Measurements from ENCODE around the gene GBP7.
"Not testable (repeated sequence)": the region's sequence is repeated elsewhere in the genome, so short reads cannot be mapped to it uniquely, and the experiment has no call there.

The GBP7 gene

GRCh38 chr1:89149229-89149628 is 26.6 kb downstream of the GBP7 start:
- no peaks in the 10 kb centered on the region for H3K36me3 Mint-ChIP-seq
- H3K27ac Mint-ChIP-seq, result no peak overlapping the region
- H3K9me3 Mint-ChIP-seq, result no peaks in the 10 kb centered on the region
- no peaks in the 10 kb centered on the region for H3K4me1 Mint-ChIP-seq
- H3K27me3 Mint-ChIP-seq, result no peaks in the 10 kb centered on the region
- no peak for ATAC-seq (replicated peaks)
- H3K4me3 Mint-ChIP-seq, result no peak overlapping the region
- DNase-seq, result no peak

GRCh38 chr1:89147678-89148658 is 27.8 kb downstream of the GBP7 start:
- ATAC-seq (replicated peaks), result no peak
- H3K27ac Mint-ChIP-seq, result no peak overlapping the region
- H3K4me1 Mint-ChIP-seq, result no peaks in the 10 kb centered on the region
- no peak overlapping the region for H3K4me3 Mint-ChIP-seq
- no peak for DNase-seq
- H3K9me3 Mint-ChIP-seq, result no peaks in the 10 kb centered on the region
- H3K27me3 Mint-ChIP-seq, result no peaks in the 10 kb centered on the region
- H3K36me3 Mint-ChIP-seq, result no peaks in the 10 kb centered on the region

GRCh38 chr1:89146721-89147120 is 29.1 kb downstream of the GBP7 start:
- H3K27ac Mint-ChIP-seq, result no peak overlapping the region
- DNase-seq, result no peak
- H3K4me3 Mint-ChIP-seq, result no peak overlapping the region
- no peaks in the 10 kb centered on the region for H3K36me3 Mint-ChIP-seq
- no peaks in the 10 kb centered on the region for H3K27me3 Mint-ChIP-seq
- no peaks in the 10 kb centered on the region for H3K9me3 Mint-ChIP-seq
- H3K4me1 Mint-ChIP-seq, result peaks cover 0 to 2% of the 10 kb centered on the region in 2 donors
- no peak for ATAC-seq (replicated peaks)

GRCh38 chr1:89143484-89143883 is 32.3 kb downstream of the GBP7 start:
- ATAC-seq (replicated peaks) (no peak), DNase-seq (no peak)
- Mint-ChIP-seq H3K27ac (no peak overlapping the region), H3K9me3 (no peaks in the 10 kb centered on the region), H3K4me3 (no peak overlapping the region), H3K4me1 (peaks cover 1 to 13% of the 10 kb centered on the region in 2 donors), H3K27me3 (no peaks in the 10 kb centered on the region), H3K36me3 (no peaks in the 10 kb centered on the region)

GRCh38 chr1:89142160-89142559 is 33.6 kb downstream of the GBP7 start:
- H3K27me3 Mint-ChIP-seq, result no peaks in the 10 kb centered on the region
- peaks cover 1 to 13% of the 10 kb centered on the region in 2 donors for H3K4me1 Mint-ChIP-seq
- no peaks in the 10 kb centered on the region for H3K36me3 Mint-ChIP-seq
- no peak overlapping the region for H3K27ac Mint-ChIP-seq
- DNase-seq (no peak), ATAC-seq (replicated peaks) (no peak)
- H3K4me3 Mint-ChIP-seq, result no peak overlapping the region
- H3K9me3 Mint-ChIP-seq, result no peaks in the 10 kb centered on the region

- no peak overlapping the region for H3K4me3 Mint-ChIP-seq
- no peak for ATAC-seq (replicated peaks)
- H3K4me1 Mint-ChIP-seq, result peaks cover 11 to 15% of the 10 kb centered on the region in 2 donors
- no peak for DNase-seq
- H3K9me3 Mint-ChIP-seq, result no peaks in the 10 kb centered on the region
- H3K36me3 Mint-ChIP-seq, result peaks cover 2 to 3% of the 10 kb centered on the region in 2 donors
- H3K27me3 Mint-ChIP-seq, result no peaks in the 10 kb centered on the region
- H3K27ac Mint-ChIP-seq, result no peak overlapping the region
Measured at GRCh38 chr1:89133747-89134146, 42.1 kb downstream of the GBP7 start.

- no peak for DNase-seq
- no peak overlapping the region for H3K27ac Mint-ChIP-seq
- ATAC-seq (replicated peaks), result no peak
- peaks cover 2 to 3% of the 10 kb centered on the region in 2 donors for H3K36me3 Mint-ChIP-seq
- no peak overlapping the region for H3K4me3 Mint-ChIP-seq
- H3K4me1 Mint-ChIP-seq, result peaks cover 22 to 35% of the 10 kb centered on the region in 2 donors
- H3K27me3 Mint-ChIP-seq, result no peaks in the 10 kb centered on the region
- peaks cover 0 to 1% of the 10 kb centered on the region in 2 donors for H3K9me3 Mint-ChIP-seq
Measured at GRCh38 chr1:89130716-89131115, 45.1 kb downstream of the GBP7 start.

- no peak overlapping the region for H3K4me3 Mint-ChIP-seq
- H3K9me3 Mint-ChIP-seq, result peaks cover 0 to 1% of the 10 kb centered on the region in 2 donors
- no peaks in the 10 kb centered on the region for H3K27me3 Mint-ChIP-seq
- no peak overlapping the region for H3K27ac Mint-ChIP-seq
- peaks cover 2 to 3% of the 10 kb centered on the region in 2 donors for H3K36me3 Mint-ChIP-seq
- DNase-seq, result no peak
- peaks cover 26 to 43% of the 10 kb centered on the region in 2 donors for H3K4me1 Mint-ChIP-seq
- ATAC-seq (replicated peaks), result no peak
Measured at GRCh38 chr1:89129911-89130310, 45.9 kb downstream of the GBP7 start.

- H3K9me3 Mint-ChIP-seq; DNase-seq; H3K36me3 Mint-ChIP-seq; H3K27ac Mint-ChIP-seq; H3K27me3 Mint-ChIP-seq; H3K4me3 Mint-ChIP-seq; ATAC-seq (replicated peaks): not testable (repeated sequence)
- H3K4me1 Mint-ChIP-seq, result peaks cover 28 to 54% of the 10 kb centered on the region in 2 donors
Measured at GRCh38 chr1:89128003-89128458, 47.8 kb downstream of the GBP7 start.

- DNase-seq, result peak; percentile 26
- Mint-ChIP-seq H3K4me1 (peaks cover 33 to 60% of the 10 kb centered on the region in 2 donors), H3K4me3 (peak overlapping the region; percentile 80 to 83), H3K27ac (peak overlapping the region; percentile 95)
- H3K27me3 Mint-ChIP-seq, H3K36me3 Mint-ChIP-seq, H3K9me3 Mint-ChIP-seq: not testable (repeated sequence)
- peak; percentile 19 to 27 for ATAC-seq (replicated peaks)
Measured at GRCh38 chr1:89126602-89127565, 48.9 kb downstream of the GBP7 start.

GRCh38 chr1:89125913-89126580 is 49.8 kb downstream of the GBP7 start, which contains the start of gene GBP2:
Gene GBP2 (minus strand): TSS chr1:89126114. CDS start chr1:89121966, 4,148 bp downstream.
- no peak for DNase-seq
- H3K9me3 Mint-ChIP-seq, result peaks cover 0 to 1% of the 10 kb centered on the region in 2 donors
- peaks cover 4 to 7% of the 10 kb centered on the region in 2 donors for H3K36me3 Mint-ChIP-seq

GRCh38 chr1:89125240-89125912 is 50.4 kb downstream of the GBP7 start:
- peak overlapping the region; percentile 93 to 98 for H3K4me3 Mint-ChIP-seq
- no peak for DNase-seq
- H3K4me1 Mint-ChIP-seq, result peaks cover 32 to 59% of the 10 kb centered on the region in 2 donors
- H3K36me3 Mint-ChIP-seq, result peaks cover 4 to 7% of the 10 kb centered on the region in 2 donors
- no peaks in the 10 kb centered on the region for H3K27me3 Mint-ChIP-seq
- peak; percentile 20 to 28 for ATAC-seq (replicated peaks)
- H3K27ac Mint-ChIP-seq, result peak overlapping the region; percentile 97
- H3K9me3 Mint-ChIP-seq, result peaks cover 0 to 1% of the 10 kb centered on the region in 2 donors

More at GRCh38 chr1:89125913-89126580, 49.8 kb downstream of the GBP7 start, which contains the start of gene GBP2:
- peak within 1 kb of the TSS; percentile 93 to 98 for H3K4me3 Mint-ChIP-seq
- H3K27ac Mint-ChIP-seq, result peak within 1 kb of the TSS; percentile 97
- peaks cover 33 to 60% of the 10 kb centered on the region in 2 donors for H3K4me1 Mint-ChIP-seq
- peak; percentile 85 to 86 for ATAC-seq (replicated peaks)
- no peaks in the 10 kb centered on the region for H3K27me3 Mint-ChIP-seq

GRCh38 chr1:89121641-89122040 is 54.2 kb downstream of the GBP7 start:
- no peak for DNase-seq
- peaks cover 7 to 15% of the 10 kb centered on the region in 2 donors for H3K36me3 Mint-ChIP-seq
- peaks cover 15 to 31% of the 10 kb centered on the region in 2 donors for H3K4me1 Mint-ChIP-seq
- ATAC-seq (replicated peaks), result no peak
- no peaks in the 10 kb centered on the region for H3K9me3 Mint-ChIP-seq
- H3K27me3 Mint-ChIP-seq, result no peaks in the 10 kb centered on the region
- H3K4me3 Mint-ChIP-seq, result no peak overlapping the region
- no peak overlapping the region for H3K27ac Mint-ChIP-seq
